WERI-Rb-1 (cell line): ENCODE results near the gene ZBTB7C.

Source experiments
- DNase-seq: peaks from one replicate; pipeline ENCODE4 v3.0.0-alpha.2; 2020
- H3K27ac ChIP-seq: fragments of 250-450 bp; sonication (Bioruptor Pico); 2 replicates; pipeline ENCODE4 v1.5.1; 2020; ENCODE audit warnings: mild to moderate bottlenecking, moderate library complexity
- H3K27me3 ChIP-seq: fragments of 250-450 bp; sonication (Bioruptor Pico); 2 replicates; pipeline ENCODE4 v1.5.1; 2021; ENCODE audit warnings: mild to moderate bottlenecking, low read depth, moderate library complexity; ENCODE audit not compliant: insufficient read depth, severe bottlenecking
- H3K36me3 ChIP-seq: fragments of 250-450 bp; sonication (Bioruptor Pico); 2 replicates; pipeline ENCODE4 v1.5.1; 2020; ENCODE audit warnings: mild to moderate bottlenecking, moderate library complexity
- H3K4me3 ChIP-seq: 2 replicates; pipeline ENCODE4 v1.5.1; 2011; ENCODE audit warnings: low read depth, mild to moderate bottlenecking, control low read depth, low read length
- H3K9me3 ChIP-seq: fragments of 250-450 bp; sonication (Bioruptor Pico); 2 replicates; pipeline ENCODE4 v1.5.1; 2021; ENCODE audit warnings: mild to moderate bottlenecking, moderate library complexity; ENCODE audit not compliant: severe bottlenecking
- TF ChIP-seq, protein P1 (sequence below): IDR thresholded peaks from 2 replicates; pipeline ENCODE4 v1.5.1; 2011; ENCODE audit warnings: low read depth, mild to moderate bottlenecking, control low read depth, inconsistent platforms, low read length

Gene ZBTB7C

GRCh38 chr18:48397021-48397420 is 12.2 kb downstream of the ZBTB7C start:
- H3K27me3 ChIP-seq = no peaks in the 10 kb centered on the region
- no peaks in the 10 kb centered on the region for H3K9me3 ChIP-seq
- H3K4me3 ChIP-seq = no peak overlapping the region
- no peak overlapping the region for H3K27ac ChIP-seq
- DNase-seq = no peak
- TF ChIP-seq, protein P1, sequence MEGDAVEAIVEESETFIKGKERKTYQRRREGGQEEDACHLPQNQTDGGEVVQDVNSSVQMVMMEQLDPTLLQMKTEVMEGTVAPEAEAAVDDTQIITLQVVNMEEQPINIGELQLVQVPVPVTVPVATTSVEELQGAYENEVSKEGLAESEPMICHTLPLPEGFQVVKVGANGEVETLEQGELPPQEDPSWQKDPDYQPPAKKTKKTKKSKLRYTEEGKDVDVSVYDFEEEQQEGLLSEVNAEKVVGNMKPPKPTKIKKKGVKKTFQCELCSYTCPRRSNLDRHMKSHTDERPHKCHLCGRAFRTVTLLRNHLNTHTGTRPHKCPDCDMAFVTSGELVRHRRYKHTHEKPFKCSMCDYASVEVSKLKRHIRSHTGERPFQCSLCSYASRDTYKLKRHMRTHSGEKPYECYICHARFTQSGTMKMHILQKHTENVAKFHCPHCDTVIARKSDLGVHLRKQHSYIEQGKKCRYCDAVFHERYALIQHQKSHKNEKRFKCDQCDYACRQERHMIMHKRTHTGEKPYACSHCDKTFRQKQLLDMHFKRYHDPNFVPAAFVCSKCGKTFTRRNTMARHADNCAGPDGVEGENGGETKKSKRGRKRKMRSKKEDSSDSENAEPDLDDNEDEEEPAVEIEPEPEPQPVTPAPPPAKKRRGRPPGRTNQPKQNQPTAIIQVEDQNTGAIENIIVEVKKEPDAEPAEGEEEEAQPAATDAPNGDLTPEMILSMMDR = no peak
- H3K36me3 ChIP-seq = no peaks in the 10 kb centered on the region

- Histone ChIP-seq H3K36me3 (no peaks in the 10 kb centered on the region), H3K27me3 (no peaks in the 10 kb centered on the region), H3K9me3 (no peaks in the 10 kb centered on the region), H3K27ac (no peak overlapping the region), H3K4me3 (no peak overlapping the region)
- DNase-seq = no peak
- TF ChIP-seq, protein P1 = no peak
These were observed 12.6 kb downstream of the ZBTB7C start for GRCh38 chr18:48396561-48396960.

DNA sequence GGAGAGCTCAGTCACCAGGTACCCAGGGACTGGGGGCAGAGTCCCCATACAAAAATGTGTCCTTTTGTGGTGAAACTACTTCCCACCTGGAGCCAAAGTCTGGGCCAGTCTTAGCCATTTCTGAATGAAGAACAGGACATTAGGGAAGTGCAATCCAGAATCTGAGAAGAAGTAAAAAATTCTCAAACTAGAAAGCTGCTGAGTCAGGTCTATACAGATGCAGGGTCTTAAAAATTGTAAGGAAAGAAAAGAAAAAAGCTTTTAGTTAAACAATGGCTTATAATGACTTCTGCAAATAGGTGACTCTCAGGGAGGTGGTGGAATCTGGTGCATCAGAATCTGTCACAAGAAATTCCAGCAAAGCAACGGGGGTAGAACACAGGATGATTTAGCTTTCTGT is 13.5 kb downstream of the ZBTB7C start:
- Histone ChIP-seq H3K9me3 (no peaks in the 10 kb centered on the region), H3K27me3 (no peaks in the 10 kb centered on the region), H3K36me3 (no peaks in the 10 kb centered on the region), H3K4me3 (no peak overlapping the region), H3K27ac (no peak overlapping the region)
- TF ChIP-seq, protein P1 = no peak
- DNase-seq = no peak

GRCh38 chr18:48394176-48394575 is 15.0 kb downstream of the ZBTB7C start:
- H3K36me3 ChIP-seq = no peaks in the 10 kb centered on the region
- no peak overlapping the region for H3K27ac ChIP-seq
- DNase-seq = no peak
- no peaks in the 10 kb centered on the region for H3K9me3 ChIP-seq
- TF ChIP-seq, protein P1 = no peak
- no peaks in the 10 kb centered on the region for H3K27me3 ChIP-seq
- H3K4me3 ChIP-seq = no peak overlapping the region

DNA sequence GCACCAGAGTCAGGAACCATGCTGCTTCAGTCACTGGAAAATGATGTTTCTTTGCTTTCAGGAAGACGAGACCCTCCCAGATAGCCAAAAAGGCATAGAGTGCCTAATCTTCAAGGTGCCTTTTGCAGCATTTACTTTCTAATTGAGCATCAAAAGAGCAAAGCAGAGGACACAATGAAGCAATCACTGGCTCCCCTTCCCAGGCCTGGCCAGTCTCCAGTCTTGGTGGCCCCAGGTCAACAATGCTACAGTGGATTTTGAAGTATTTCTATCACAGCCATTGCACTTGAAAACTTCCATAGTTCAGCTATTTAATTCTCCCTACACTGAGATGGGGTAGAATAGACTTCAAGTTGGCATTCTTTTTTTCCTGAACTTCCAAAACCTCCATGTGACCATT is 15.4 kb downstream of the ZBTB7C start:
- H3K27ac ChIP-seq = no peak overlapping the region
- H3K4me3 ChIP-seq = no peak overlapping the region
- no peak for DNase-seq
- H3K9me3 ChIP-seq = no peaks in the 10 kb centered on the region
- H3K27me3 ChIP-seq = no peaks in the 10 kb centered on the region
- H3K36me3 ChIP-seq = no peaks in the 10 kb centered on the region
- TF ChIP-seq, protein P1 = no peak

- Histone ChIP-seq H3K4me3 (no peak overlapping the region), H3K27me3 (no peaks in the 10 kb centered on the region), H3K27ac (no peak overlapping the region), H3K36me3 (no peaks in the 10 kb centered on the region), H3K9me3 (no peaks in the 10 kb centered on the region)
- TF ChIP-seq, protein P1 = no peak
- DNase-seq = no peak
These were observed 16.0 kb downstream of the ZBTB7C start for GRCh38 chr18:48393170-48393569.
